Activated CD4-positive, alpha-beta T cell treated with anti-CD3 and anti-CD28 coated beads, Interleukin-2, amount 10 ng/mL, durations not matched to agents 24 days and 14 days (primary cell): Measurements from ENCODE around the gene LIN37. TPM values are rescaled to one million over a fixed set of nuclear protein-coding genes. Genes with fewer than 3 reads are reported as not detected.
A peak's percentile ranks its signal among the peaks of the same experiment; 100 is the strongest.

Experiments used
- DNase-seq: peaks from one replicate; pipeline ENCODE4 v3.0.0; 2022
- H3K27ac Mint-ChIP-seq: one replicate; pipeline ENCODE4 v1.8.0; 2022; ENCODE audit warnings: mild to moderate bottlenecking, mixed read lengths
- H3K27me3 Mint-ChIP-seq: one replicate; pipeline ENCODE4 v1.8.0; 2022; ENCODE audit warnings: mixed read lengths
- H3K36me3 Mint-ChIP-seq: one replicate; pipeline ENCODE4 v1.8.0; 2022; ENCODE audit warnings: low read depth, mild to moderate bottlenecking, mixed read lengths
- H3K4me1 Mint-ChIP-seq: one replicate; pipeline ENCODE4 v1.8.0; 2021; ENCODE audit warnings: mixed read lengths
- H3K4me3 Mint-ChIP-seq: one replicate; pipeline ENCODE4 v1.8.0; 2022; ENCODE audit warnings: mild to moderate bottlenecking, moderate library complexity, mixed read lengths
- H3K9me3 Mint-ChIP-seq: one replicate; pipeline ENCODE4 v1.8.0; 2021; ENCODE audit warnings: mixed read lengths
- intact Hi-C: fragments of 100-400 bp; cut with micrococcal nuclease; formaldehyde crosslinking; loops from one replicate; pipeline ENCODE4 v1.15.1; 2023
- total RNA-seq: library from RNA; stranded (reverse); gene quantifications from 2 replicates; pipeline ENCODE4 v1.2.3, GENCODE V29; 2022

LIN37 gene, protein sequence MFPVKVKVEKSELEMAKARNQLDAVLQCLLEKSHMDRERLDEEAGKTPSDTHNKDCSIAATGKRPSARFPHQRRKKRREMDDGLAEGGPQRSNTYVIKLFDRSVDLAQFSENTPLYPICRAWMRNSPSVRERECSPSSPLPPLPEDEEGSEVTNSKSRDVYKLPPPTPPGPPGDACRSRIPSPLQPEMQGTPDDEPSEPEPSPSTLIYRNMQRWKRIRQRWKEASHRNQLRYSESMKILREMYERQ
- total RNA-seq, result 7.7 and 11.1 TPM in 2 replicates

DNA sequence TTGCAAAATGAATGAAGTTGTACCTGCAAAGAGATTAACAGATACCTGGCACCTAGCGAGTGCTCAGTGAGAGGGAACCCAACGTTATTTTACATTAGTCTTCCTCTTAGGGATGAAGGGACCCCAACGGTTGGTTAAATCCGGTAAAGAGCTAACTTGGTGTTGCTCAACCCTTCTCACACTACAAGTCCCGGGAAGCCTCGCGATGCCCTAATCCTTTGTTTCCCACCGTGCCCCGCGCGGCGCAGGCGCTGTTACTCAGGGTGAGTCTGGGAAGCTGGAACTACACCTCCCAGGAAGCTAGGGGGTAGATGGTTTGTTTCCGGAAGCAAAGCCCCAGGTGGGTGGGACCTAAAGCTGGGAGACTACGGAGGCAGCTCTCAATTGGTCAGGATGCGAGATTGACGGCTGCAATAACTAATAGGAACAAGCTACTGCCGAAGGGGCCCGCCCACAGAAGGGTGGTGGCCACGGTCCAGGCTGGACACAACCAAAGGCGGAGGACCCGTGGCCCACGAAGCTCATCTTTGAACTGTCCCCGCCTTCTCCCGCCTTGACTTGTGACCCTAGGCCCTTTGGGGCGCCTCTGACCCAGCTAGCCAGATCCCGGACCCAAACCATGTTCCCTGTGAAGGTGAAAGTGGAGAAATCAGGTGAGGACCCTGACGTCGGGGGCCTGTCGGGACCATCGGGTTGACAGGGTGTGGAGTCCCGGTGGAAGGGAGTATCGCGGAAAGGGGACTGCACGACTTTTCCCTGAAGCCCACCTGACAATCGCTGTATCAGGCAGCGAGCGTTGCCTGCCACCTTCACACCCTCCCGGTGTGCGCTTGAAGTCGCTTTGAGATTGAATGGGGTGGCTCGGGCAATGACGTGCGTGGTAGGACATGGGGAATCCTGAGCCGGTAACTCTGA lies at the start of gene LIN37:
Gene LIN37, plus strand, starts transcription at position 471 of the 915 bp plus-strand sequence. Its CDS starts 149 bp downstream, at position 620.
- Mint-ChIP-seq H3K36me3 (peaks cover 12% of the 10 kb centered on the region), H3K4me1 (peaks cover 37% of the 10 kb centered on the region)
- intact Hi-C loops, result loop anchor here (1.0 to 10.0 kb wide), 3 partner anchors 10 to 366 kb away; partner anchors contain the start of genes OVOL3, POLR2I, PROSER3 and TBCB

DNA sequence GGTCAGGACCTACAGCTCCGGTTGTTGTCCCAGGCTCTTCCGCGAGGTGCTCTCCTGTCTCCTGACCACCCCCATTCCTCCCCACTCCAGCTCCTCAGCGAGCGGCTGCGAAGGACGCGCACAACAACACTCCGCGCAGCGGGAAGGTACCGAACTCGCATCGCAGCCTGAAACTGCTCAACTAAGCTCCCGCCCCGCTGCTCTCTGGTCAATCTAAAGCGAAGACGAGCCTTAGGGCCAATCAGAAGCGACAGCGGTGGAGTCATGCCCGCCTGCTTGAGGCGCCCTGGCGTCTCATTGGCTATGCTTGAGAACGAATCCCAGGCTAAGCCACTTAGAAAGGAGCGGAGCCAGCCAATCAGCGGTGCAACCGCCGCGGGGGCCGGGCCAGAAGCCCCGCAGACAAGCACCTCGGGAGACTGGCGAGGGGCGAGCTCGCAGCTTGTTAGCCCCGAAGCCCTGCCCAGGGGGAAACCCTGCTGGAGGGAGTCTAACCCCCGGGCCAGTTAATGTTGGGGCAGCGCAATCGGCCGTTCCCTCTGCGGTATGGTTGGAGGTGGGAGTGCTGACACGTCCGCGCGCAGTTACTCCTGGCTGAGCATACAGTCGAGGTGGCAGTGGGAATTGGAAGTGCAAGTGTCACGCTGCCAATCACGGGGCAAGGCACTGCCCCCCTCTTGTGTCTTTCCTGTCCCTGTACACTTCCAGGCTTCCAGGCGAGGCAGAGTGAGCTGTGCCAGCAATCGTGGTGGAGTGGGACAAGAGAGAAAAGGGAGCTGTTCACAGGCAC lies 46.0 kb upstream of the LIN37 start:
- Mint-ChIP-seq H3K27me3 (no peaks in the 10 kb centered on the region), H3K9me3 (no peaks in the 10 kb centered on the region), H3K36me3 (peaks cover 2% of the 10 kb centered on the region), H3K27ac (peak overlapping the region; percentile 92), H3K4me1 (peaks cover 7% of the 10 kb centered on the region), H3K4me3 (peak overlapping the region; percentile 89)
- peak; percentile 98 for DNase-seq
- intact Hi-C loops, result loop anchor here (1.0 kb wide), 2 partner anchors 9 to 15 kb away; no protein-coding TSS in a partner anchor

More for the DNA sequence above, at the start of gene LIN37:
- peak within 1 kb of the TSS; percentile 99 for H3K4me3 Mint-ChIP-seq
- no peaks in the 10 kb centered on the region for H3K9me3 Mint-ChIP-seq
- no peaks in the 10 kb centered on the region for H3K27me3 Mint-ChIP-seq
- peak; percentile 100 for DNase-seq
- peak within 1 kb of the TSS; percentile 95 for H3K27ac Mint-ChIP-seq

DNA sequence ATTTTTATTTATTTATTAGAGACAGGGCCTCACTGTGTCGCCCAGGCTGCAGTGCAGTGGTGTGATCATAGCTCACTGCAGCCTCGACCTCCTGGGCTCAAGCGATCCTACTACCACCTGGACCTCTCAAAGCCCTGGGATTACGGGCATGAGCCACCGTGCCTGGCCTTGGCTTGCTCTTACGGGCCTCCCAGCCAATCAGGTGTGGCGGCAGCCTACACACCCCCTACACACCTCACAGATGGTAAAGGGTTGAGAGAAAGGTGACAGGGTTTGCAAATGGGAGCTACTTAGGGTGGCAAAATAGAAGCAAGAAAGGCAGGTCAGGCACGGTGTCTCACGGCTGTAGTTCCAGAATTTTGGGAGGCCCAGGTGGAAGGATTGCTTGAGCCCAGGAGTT lies 45.0 kb upstream of the LIN37 start:
- no peaks in the 10 kb centered on the region for H3K9me3 Mint-ChIP-seq
- DNase-seq, result no peak
- H3K4me3 Mint-ChIP-seq, result no peak overlapping the region
- H3K36me3 Mint-ChIP-seq, result peaks cover 2% of the 10 kb centered on the region
- intact Hi-C loops, result no loop called here
- no peaks in the 10 kb centered on the region for H3K27me3 Mint-ChIP-seq
- H3K27ac Mint-ChIP-seq, result no peak overlapping the region
- peaks cover 7% of the 10 kb centered on the region for H3K4me1 Mint-ChIP-seq

DNA sequence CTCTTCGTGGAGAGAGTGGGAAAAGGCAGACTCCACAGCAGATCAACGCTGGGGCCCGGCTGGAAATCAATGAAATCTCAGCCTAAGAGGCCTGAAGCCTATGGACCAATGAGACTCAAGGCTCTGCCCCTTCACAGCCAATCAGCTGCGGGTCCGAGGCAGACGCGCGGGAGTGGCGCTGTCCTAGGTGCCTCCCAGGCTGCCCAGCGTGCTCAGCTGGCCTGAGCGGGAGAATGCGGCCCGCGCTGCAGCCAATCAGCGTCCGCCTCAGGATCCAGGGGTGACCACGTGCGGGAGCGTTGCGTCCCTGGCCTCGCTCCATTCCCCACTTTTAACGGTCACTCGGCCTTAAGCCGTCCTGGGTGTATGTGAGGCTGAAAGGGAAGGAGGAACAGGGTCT lies 44.2 kb upstream of the LIN37 start, which contains the start of gene ZBTB32:
Gene ZBTB32, plus strand, starts transcription at position 341 of the 400 bp plus-strand sequence. CDS start 10,069 bp downstream, outside the sequence.
- Mint-ChIP-seq H3K27me3 (no peaks in the 10 kb centered on the region), H3K9me3 (no peaks in the 10 kb centered on the region), H3K4me3 (no peak within 1 kb of the TSS), H3K27ac (no peak within 1 kb of the TSS), H3K4me1 (peaks cover 7% of the 10 kb centered on the region), H3K36me3 (peaks cover 2% of the 10 kb centered on the region)
- DNase-seq, result peak; percentile 72
- intact Hi-C loops, result no loop called here

DNA sequence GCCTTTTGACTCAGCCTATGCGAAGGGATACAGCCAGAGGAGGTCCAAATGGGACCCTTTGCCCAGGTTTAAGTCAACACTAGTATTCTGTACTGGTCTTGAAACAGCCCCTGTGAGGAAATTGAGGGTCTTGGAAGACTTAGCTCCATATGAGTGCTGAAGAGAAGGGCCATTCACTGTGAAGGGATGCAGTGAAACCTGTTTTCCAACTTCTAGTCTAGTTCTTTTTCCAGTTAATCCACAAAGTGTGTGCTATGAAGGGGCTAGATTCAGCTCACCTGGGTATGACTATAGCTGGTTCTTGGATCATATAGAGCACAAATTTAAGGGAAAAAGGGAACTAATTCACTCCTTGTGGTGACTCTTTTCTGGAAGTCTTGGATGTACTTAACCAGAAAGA lies 40.0 kb upstream of the LIN37 start:
- Mint-ChIP-seq H3K27ac (no peak overlapping the region), H3K27me3 (no peaks in the 10 kb centered on the region), H3K4me3 (no peak overlapping the region), H3K36me3 (peaks cover 2% of the 10 kb centered on the region), H3K9me3 (no peaks in the 10 kb centered on the region), H3K4me1 (peaks cover 25% of the 10 kb centered on the region)
- DNase-seq, result no peak
- intact Hi-C loops, result no loop called here

DNA sequence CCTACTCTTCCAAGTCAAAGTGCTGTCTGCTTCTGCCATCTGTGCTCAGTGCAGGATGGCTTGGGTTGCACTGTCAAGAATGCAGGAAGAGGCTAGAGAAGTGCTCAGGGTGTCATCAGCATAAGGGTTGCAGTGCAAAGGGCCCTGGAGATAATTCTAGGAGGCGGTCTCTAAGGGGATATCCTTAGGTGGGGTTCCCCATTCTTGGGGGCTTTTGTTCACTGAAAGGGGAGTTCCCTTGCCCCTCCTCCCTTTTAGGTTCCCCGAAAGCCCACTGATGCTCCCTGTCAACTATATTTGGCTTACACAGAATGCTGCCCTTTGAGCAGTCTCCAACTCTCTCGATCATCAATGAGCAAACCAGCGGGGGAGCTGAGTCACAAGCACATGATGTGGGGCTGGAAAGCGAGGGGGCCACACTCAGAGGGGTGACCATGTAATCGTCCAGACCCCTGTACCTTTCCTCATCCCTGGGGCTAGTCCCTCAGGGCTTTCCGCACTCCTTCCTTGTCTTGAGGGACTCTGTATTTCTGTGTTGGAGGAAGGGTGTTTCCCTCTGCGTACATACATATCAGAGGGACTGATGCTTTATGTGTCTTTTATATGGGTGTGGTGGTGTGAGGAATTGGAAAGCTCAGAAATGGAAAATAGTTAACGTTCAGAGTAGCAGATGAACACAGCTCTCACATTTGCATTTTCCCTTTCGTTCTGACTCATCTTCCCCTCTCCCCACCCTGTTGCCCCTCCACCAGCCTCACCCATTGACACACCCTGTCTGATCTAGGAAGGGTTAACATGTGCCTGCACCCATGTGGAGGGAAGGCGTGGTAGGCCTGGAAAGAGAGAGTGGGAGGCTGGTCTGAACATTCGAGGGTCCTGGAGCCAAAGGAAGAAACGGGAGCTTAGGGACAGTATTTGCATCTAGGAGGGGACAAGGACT lies 37.3 kb upstream of the LIN37 start:
- intact Hi-C loops, result loop anchor here (1.0 to 5.0 kb wide), 3 partner anchors 9 to 84 kb away; partner anchors contain the start of gene RBM42
- Mint-ChIP-seq H3K36me3 (peaks cover 26% of the 10 kb centered on the region), H3K4me1 (peaks cover 42% of the 10 kb centered on the region), H3K27ac (peak overlapping the region; percentile 96), H3K4me3 (peak overlapping the region; percentile 65), H3K27me3 (no peaks in the 10 kb centered on the region), H3K9me3 (no peaks in the 10 kb centered on the region)
- DNase-seq, result peak; percentile 89

DNA sequence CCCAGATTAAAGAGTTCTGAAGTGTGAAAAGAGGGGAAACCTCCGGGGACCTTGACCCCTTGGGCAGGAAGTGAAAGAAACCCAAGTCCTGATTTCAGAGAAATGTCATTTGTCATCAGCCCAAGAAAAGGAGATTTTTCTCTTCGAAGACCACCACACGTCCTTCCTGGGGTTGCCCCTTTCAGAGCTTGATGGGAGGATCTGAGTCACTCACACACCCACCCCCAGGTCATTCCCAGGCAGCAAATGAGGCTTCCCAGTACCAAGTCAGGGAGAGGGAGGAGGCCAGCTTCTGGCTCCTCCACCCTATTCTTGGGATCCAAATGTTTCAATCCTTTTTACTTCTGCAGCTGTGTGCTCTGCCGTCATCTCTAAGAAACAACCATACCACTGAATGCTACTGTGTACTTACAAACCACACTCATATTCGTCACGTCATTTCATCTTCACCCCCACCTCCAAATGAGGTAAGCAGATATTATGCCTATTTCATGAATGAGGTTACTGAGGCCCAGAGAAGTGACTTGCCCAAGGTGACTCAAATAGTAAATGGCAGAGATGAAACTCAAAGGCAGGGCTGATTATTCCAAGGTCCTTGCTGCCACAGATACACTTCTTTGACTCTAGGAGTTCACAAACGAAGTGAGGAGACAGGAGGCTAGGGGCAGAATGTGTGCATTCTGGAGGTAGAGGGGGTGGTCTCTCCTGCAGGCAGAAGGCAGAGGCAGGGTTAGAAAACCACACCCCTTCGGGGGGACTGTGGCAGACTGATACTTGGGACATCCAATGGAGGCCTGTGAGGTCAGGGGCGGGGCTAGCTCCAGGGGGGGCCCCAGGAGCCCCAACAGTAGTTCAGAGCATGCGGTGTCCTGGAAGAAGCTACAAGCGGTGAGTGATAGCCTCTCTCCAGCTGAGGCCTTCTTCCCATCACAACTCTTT lies 35.5 kb upstream of the LIN37 start:
- H3K9me3 Mint-ChIP-seq, result no peaks in the 10 kb centered on the region
- H3K27ac Mint-ChIP-seq, result peak overlapping the region; percentile 96

DNA sequence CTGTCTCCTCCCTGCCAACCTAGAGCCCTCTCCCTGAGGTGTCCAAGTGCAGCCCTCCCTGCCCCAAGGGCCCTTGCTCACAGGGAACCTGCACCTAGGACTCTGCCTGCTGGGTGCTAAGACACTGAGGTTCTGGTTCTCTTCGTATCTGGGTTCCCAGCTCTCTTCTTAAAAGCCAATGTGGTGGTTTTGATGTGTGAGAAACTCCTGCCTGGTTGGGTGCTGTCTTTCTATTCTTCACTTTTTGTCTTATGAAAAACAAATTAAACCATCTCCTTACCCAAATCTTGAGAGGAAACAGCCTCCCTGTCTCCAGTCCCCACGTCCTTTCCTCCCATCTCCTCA lies 34.9 kb upstream of the LIN37 start:
- peaks cover 37% of the 10 kb centered on the region for H3K36me3 Mint-ChIP-seq
- H3K27ac Mint-ChIP-seq, result peak overlapping the region; percentile 96
- intact Hi-C loops, result loop anchor here (1.0 to 5.0 kb wide), 2 partner anchors 29 to 86 kb away; partner anchors contain the start of genes IGFLR1 and RBM42
- H3K4me1 Mint-ChIP-seq, result peaks cover 48% of the 10 kb centered on the region
- peak overlapping the region; percentile 92 for H3K4me3 Mint-ChIP-seq
- H3K9me3 Mint-ChIP-seq, result no peaks in the 10 kb centered on the region
- DNase-seq, result no peak
- no peaks in the 10 kb centered on the region for H3K27me3 Mint-ChIP-seq

More for the DNA sequence above, 35.5 kb upstream of the LIN37 start:
- peak; percentile 90 for DNase-seq
- H3K36me3 Mint-ChIP-seq, result peaks cover 37% of the 10 kb centered on the region
- no peaks in the 10 kb centered on the region for H3K27me3 Mint-ChIP-seq
- peaks cover 48% of the 10 kb centered on the region for H3K4me1 Mint-ChIP-seq
- H3K4me3 Mint-ChIP-seq, result peak overlapping the region; percentile 92
- intact Hi-C loops, result loop anchor here (1.0 to 5.0 kb wide), 2 partner anchors 29 to 86 kb away; partner anchors contain the start of genes IGFLR1 and RBM42

DNA sequence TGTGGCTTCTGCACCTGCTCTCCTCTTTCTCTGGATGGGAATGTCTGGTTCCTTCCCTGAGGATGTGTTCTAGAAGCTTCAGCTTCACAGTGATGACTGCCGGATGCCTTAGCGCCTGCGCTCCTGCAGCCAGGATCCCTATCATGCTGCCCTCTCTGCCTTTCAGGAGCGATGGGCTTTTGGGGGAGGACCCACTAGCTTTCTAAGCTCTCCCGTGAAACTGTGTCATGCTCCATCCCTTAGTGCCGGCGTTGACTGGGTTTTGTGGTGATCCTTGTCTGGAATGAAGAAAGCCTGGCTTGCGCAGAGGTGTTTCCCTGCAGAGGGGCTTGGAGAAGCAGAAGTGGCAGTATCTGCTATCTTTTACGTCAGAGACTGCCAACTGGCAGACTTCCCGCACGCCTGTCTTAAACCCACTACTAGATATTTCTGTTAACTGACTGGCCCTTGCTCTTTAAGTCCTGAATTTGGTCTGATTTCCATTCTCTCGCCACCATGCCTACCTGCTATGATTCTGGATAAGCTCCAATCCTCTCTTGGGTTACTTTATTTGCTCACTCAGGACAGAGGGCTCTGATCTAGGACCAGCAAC lies 34.4 kb upstream of the LIN37 start:
- peak overlapping the region; percentile 92 for H3K4me3 Mint-ChIP-seq
- peak overlapping the region; percentile 96 for H3K27ac Mint-ChIP-seq
- H3K4me1 Mint-ChIP-seq, result peaks cover 51% of the 10 kb centered on the region
- H3K27me3 Mint-ChIP-seq, result no peaks in the 10 kb centered on the region
- no peaks in the 10 kb centered on the region for H3K9me3 Mint-ChIP-seq
- H3K36me3 Mint-ChIP-seq, result peaks cover 39% of the 10 kb centered on the region
- intact Hi-C loops, result loop anchor here (1.0 to 5.0 kb wide), 2 partner anchors 28 to 87 kb away; partner anchors contain the start of genes IGFLR1 and RBM42
- peak; percentile 66 for DNase-seq

DNA sequence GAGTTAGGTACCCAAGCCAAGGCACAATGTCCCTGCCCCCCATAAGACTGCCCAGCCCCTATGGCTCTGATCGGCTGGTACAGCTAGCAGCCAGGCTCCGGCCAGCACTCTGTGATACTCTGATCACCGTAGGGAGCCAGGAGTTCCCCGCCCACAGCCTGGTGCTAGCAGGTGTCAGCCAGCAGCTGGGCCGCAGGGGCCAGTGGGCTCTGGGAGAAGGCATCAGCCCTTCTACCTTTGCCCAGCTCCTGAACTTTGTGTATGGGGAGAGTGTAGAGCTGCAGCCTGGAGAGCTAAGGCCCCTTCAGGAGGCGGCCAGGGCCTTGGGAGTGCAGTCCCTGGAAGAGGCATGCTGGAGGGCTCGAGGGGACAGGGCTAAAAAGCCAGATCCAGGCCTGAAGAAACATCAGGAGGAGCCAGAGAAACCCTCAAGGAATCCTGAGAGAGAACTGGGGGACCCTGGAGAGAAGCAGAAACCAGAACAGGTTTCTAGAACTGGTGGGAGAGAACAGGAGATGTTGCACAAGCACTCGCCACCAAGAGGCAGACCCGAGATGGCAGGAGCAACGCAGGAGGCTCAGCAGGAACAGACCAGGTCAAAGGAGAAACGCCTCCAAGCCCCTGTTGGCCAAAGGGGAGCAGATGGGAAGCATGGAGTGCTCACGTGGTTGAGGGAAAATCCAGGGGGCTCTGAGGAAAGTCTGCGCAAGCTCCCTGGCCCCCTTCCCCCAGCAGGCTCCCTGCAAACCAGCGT lies 33.6 kb upstream of the LIN37 start:
- H3K4me1 Mint-ChIP-seq, result peaks cover 57% of the 10 kb centered on the region
- H3K36me3 Mint-ChIP-seq, result peaks cover 43% of the 10 kb centered on the region
- no peaks in the 10 kb centered on the region for H3K9me3 Mint-ChIP-seq
- H3K27ac Mint-ChIP-seq, result peak overlapping the region; percentile 96
- H3K27me3 Mint-ChIP-seq, result no peaks in the 10 kb centered on the region
- intact Hi-C loops, result loop anchor here (5.0 kb wide), 2 partner anchors 87 to 167 kb away; partner anchors contain the start of genes RBM42 and TMEM147
- peak overlapping the region; percentile 92 for H3K4me3 Mint-ChIP-seq
- DNase-seq, result peak; percentile 80
